Suprapubic skin (tissue), 4 donors: ENCODE measurements around the gene GLG1. TPM values are rescaled to one million over a fixed set of nuclear protein-coding genes. Genes with fewer than 3 reads are reported as not detected.

Source experiments
- DNase-seq, 2 donors: peaks; one replicate each; pipeline ENCODE4 v3.0.0-alpha.2; 2019; ENCODE audit warnings: low spot score in 2 of 2
- H3K27ac ChIP-seq: fragments of 200-600 bp; sonication (generic); one replicate; pipeline ENCODE4 v1.5.1; 2019
- H3K27me3 ChIP-seq: fragments of 200-600 bp; sonication (generic); one replicate; pipeline ENCODE4 v1.5.1; 2019
- H3K36me3 ChIP-seq: fragments of 200-600 bp; sonication (generic); one replicate; pipeline ENCODE4 v1.5.1; 2019
- H3K4me1 ChIP-seq: fragments of 200-600 bp; sonication (generic); one replicate; pipeline ENCODE4 v1.5.1; 2019
- H3K4me3 ChIP-seq: fragments of 200-600 bp; sonication (generic); one replicate; pipeline ENCODE4 v1.5.1; 2019; ENCODE audit warnings: mild to moderate bottlenecking
- H3K9me3 ChIP-seq: fragments of 200-600 bp; sonication (generic); one replicate; pipeline ENCODE4 v1.5.1; 2019
- CTCF ChIP-seq, 2 donors: fragments of 200-600 bp in 1 of 2; fragments of 450-650 bp in 1 of 2; sonication (generic) in 1 of 2; IDR thresholded peaks; one replicate each; pipeline ENCODE4 v1.5.1; 2016 to 2019; ENCODE audit warnings: antibody characterized with exemption in 2 of 2, mild to moderate bottlenecking in 1 of 2, moderate library complexity in 1 of 2
- EP300 ChIP-seq: sonication (generic); formaldehyde crosslinking; IDR thresholded peaks from one replicate; pipeline ENCODE4 v1.6.1; 2017; ENCODE audit warnings: antibody characterized with exemption
- POLR2A ChIP-seq, 2 donors: fragments of 450-650 bp; IDR thresholded peaks; one replicate each; pipeline ENCODE4 v1.6.1; 2017; ENCODE audit warnings: antibody characterized with exemption in 2 of 2, mild to moderate bottlenecking in 2 of 2, moderate library complexity in 2 of 2
- POLR2AphosphoS5 ChIP-seq, 3 donors: sonication (generic); formaldehyde crosslinking; IDR thresholded peaks; one replicate each; pipeline ENCODE4 v1.6.1; 2017; ENCODE audit warnings: antibody characterized with exemption in 3 of 3
- WGBS: methylation state at CpG from one replicate; pipeline ENCODE4 v1.1.5; 2018; 5-methylcytosine and 5-hydroxymethylcytosine counted together
- total RNA-seq, 4 donors: library from RNA; depleted of rRNA; stranded (reverse); fragments of >200 nt; gene quantifications; one replicate each; pipeline ENCODE4 v1.1.0, GENCODE V29; 2016

Gene GLG1
- total RNA-seq, 4 donors from 2014 or later = 62.5 to 160 (median 89.6) TPM

GRCh38 chr16:74586948-74587347, 20.0 kb downstream of the GLG1 start:
- Histone ChIP-seq H3K36me3 (no peaks in the 10 kb centered on the region), H3K4me1 (peaks cover 2% of the 10 kb centered on the region), H3K27me3 (no peaks in the 10 kb centered on the region), H3K27ac (no peak overlapping the region), H3K9me3 (no peaks in the 10 kb centered on the region), H3K4me3 (no peak overlapping the region)
- no peak for DNase-seq
- TF ChIP-seq POLR2A (IDR thresholded peaks at IDR 0.05) = no peak
- no peak for TF ChIP-seq POLR2AphosphoS5 (IDR thresholded peaks at IDR 0.05)
- no peak for TF ChIP-seq CTCF (IDR thresholded peaks at IDR 0.05)
- no peak for TF ChIP-seq EP300
- 82% methylated on average over 6 of the region's 6 CpGs for WGBS

- Histone ChIP-seq H3K36me3 (no peaks in the 10 kb centered on the region), H3K4me3 (no peak overlapping the region), H3K4me1 (peaks cover 2% of the 10 kb centered on the region), H3K9me3 (no peaks in the 10 kb centered on the region), H3K27ac (no peak overlapping the region), H3K27me3 (no peaks in the 10 kb centered on the region)
- 92% methylated on average over 6 of the region's 6 CpGs for WGBS
- no peak for TF ChIP-seq POLR2A (IDR thresholded peaks at IDR 0.05)
- no peak for TF ChIP-seq POLR2AphosphoS5 (IDR thresholded peaks at IDR 0.05)
- TF ChIP-seq CTCF (IDR thresholded peaks at IDR 0.05) = no peak
- TF ChIP-seq EP300 = no peak
- DNase-seq = no peak
Observed at GRCh38 chr16:74585846-74586443, 21.0 kb downstream of the GLG1 start.

- Histone ChIP-seq H3K27ac (no peak overlapping the region), H3K27me3 (no peaks in the 10 kb centered on the region), H3K4me1 (peaks cover 2% of the 10 kb centered on the region), H3K4me3 (no peak overlapping the region), H3K36me3 (no peaks in the 10 kb centered on the region), H3K9me3 (no peaks in the 10 kb centered on the region)
- no peak for TF ChIP-seq EP300
- no peak for TF ChIP-seq POLR2A (IDR thresholded peaks at IDR 0.05)
- TF ChIP-seq POLR2AphosphoS5 (IDR thresholded peaks at IDR 0.05) = no peak
- TF ChIP-seq CTCF (IDR thresholded peaks at IDR 0.05) = no peak
- no peak for DNase-seq
- WGBS = 86% methylated on average over 9 of the region's 9 CpGs
Observed at GRCh38 chr16:74583926-74584666, 22.8 kb downstream of the GLG1 start.

GRCh38 chr16:74582970-74583369, 23.9 kb downstream of the GLG1 start:
- no peak for DNase-seq
- Histone ChIP-seq H3K27me3 (no peaks in the 10 kb centered on the region), H3K27ac (no peak overlapping the region), H3K4me1 (peaks cover 6% of the 10 kb centered on the region), H3K36me3 (no peaks in the 10 kb centered on the region), H3K9me3 (no peaks in the 10 kb centered on the region), H3K4me3 (no peak overlapping the region)
- TF ChIP-seq EP300 = no peak
- no peak for TF ChIP-seq CTCF (IDR thresholded peaks at IDR 0.05)
- no peak for TF ChIP-seq POLR2AphosphoS5 (IDR thresholded peaks at IDR 0.05)
- no peak for TF ChIP-seq POLR2A (IDR thresholded peaks at IDR 0.05)
- WGBS = 82% methylated on average over 1 of the region's 1 CpG

- H3K4me3 ChIP-seq = no peak overlapping the region
- H3K36me3 ChIP-seq = no peaks in the 10 kb centered on the region
- TF ChIP-seq POLR2A (IDR thresholded peaks at IDR 0.05) (no peak), CTCF (IDR thresholded peaks at IDR 0.05) (no peak), EP300 (no peak), POLR2AphosphoS5 (IDR thresholded peaks at IDR 0.05) (no peak)
- H3K27ac ChIP-seq = no peak overlapping the region
- H3K4me1 ChIP-seq = peaks cover 9% of the 10 kb centered on the region
- H3K9me3 ChIP-seq = no peaks in the 10 kb centered on the region
- DNase-seq = no peak
- 71% methylated on average over 3 of the region's 3 CpGs for WGBS
- no peaks in the 10 kb centered on the region for H3K27me3 ChIP-seq
Observed at GRCh38 chr16:74580833-74581232, 26.1 kb downstream of the GLG1 start.
